Tibial nerve (tissue), 4 donors: ENCODE results near the gene CTNNA3.

Source experiments
- EP300 ChIP-seq, 2 donors: sonication (generic); formaldehyde crosslinking; IDR thresholded peaks; one replicate each; pipeline ENCODE4 v1.6.1; 2017; ENCODE audit warnings: antibody characterized with exemption in 2 of 2, mild to moderate bottlenecking in 1 of 2
- POLR2A ChIP-seq, 2 donors: fragments of 450-650 bp; IDR thresholded peaks; one replicate each; pipeline ENCODE4 v1.6.1; 2017; ENCODE audit warnings: antibody characterized with exemption in 2 of 2, mild to moderate bottlenecking in 2 of 2, moderate library complexity in 2 of 2
- TF ChIP-seq, protein P1 (sequence below), 5 experiments: fragments of 200-600 bp in 3 of 5; fragments of 450-650 bp in 2 of 5; sonication (generic) in 3 of 5; IDR thresholded peaks; one replicate each; pipeline ENCODE4 v1.5.1; 2016 to 2019; ENCODE audit warnings: antibody characterized with exemption in 5 of 5, mild to moderate bottlenecking in 3 of 5, moderate library complexity in 2 of 5

DNA sequence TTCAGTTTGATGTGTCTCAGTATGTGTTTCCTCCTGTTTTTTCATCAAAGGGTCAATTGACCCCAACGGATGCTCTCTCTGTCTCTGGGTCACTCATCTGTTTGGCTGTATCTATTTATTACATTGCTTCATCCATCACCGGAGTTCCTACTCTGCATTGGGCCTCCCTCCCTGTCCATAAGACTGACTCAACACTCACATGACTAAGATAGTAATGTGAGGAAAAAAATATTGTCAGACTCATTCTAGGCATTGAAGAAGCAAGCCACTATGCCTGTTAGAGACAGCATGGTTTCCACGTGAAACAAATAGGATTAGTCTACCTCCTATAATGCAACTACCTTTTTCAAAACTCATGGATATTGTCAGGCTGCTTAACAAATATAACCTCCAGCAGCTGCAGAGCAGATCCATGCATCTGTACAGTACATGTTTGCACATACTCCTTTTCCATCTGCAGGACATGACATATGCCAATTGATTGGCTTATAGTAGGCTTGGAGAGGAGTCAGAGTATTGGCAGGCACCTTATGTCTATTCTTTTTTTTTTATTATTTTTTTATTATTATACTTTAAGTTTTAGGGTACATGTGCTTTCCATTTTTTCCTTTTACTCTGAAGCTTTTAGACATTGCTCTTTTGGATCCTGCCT lies 495.0 kb downstream of the CTNNA3 start:
- TF ChIP-seq, protein P1, sequence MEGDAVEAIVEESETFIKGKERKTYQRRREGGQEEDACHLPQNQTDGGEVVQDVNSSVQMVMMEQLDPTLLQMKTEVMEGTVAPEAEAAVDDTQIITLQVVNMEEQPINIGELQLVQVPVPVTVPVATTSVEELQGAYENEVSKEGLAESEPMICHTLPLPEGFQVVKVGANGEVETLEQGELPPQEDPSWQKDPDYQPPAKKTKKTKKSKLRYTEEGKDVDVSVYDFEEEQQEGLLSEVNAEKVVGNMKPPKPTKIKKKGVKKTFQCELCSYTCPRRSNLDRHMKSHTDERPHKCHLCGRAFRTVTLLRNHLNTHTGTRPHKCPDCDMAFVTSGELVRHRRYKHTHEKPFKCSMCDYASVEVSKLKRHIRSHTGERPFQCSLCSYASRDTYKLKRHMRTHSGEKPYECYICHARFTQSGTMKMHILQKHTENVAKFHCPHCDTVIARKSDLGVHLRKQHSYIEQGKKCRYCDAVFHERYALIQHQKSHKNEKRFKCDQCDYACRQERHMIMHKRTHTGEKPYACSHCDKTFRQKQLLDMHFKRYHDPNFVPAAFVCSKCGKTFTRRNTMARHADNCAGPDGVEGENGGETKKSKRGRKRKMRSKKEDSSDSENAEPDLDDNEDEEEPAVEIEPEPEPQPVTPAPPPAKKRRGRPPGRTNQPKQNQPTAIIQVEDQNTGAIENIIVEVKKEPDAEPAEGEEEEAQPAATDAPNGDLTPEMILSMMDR (IDR thresholded peaks at IDR 0.05): no peak
- no peak for TF ChIP-seq EP300 (IDR thresholded peaks at IDR 0.05)
- no peak for TF ChIP-seq POLR2A (IDR thresholded peaks at IDR 0.05)
